ENCODE data around the gene RGR.

The RGR gene

GRCh38 chr10:84224411-84225028 is 20.3 kb upstream of the RGR start:
- no peak overlapping the region for H3K4me3 ChIP-seq (ENCODE audit: low read depth, low read length)
- no peaks in the 10 kb centered on the region for H3K36me3 ChIP-seq (ENCODE audit: control insufficient read depth, insufficient read depth, low read length)
- no peaks in the 10 kb centered on the region for H3K9me3 ChIP-seq (ENCODE audit: control insufficient read depth, insufficient read depth, low read depth, low read length)
- H3K4me1 ChIP-seq (ENCODE audit: control insufficient read depth, insufficient read depth, low read length), result no peaks in the 10 kb centered on the region
- no peak overlapping the region for H3K27ac ChIP-seq (ENCODE audit: low read depth, low read length)
- H3K9ac ChIP-seq (ENCODE audit: low read length), result no peak overlapping the region
- H3K27me3 ChIP-seq (ENCODE audit: control insufficient read depth, insufficient read depth, low read length), result peaks cover 3% of the 10 kb centered on the region; the same call in 1 of the 2 replicates

- H3K9me3 ChIP-seq (ENCODE audit: control insufficient read depth, insufficient read depth, low read depth, low read length), result no peaks in the 10 kb centered on the region
- peaks cover 3% of the 10 kb centered on the region; the same call in 1 of the 2 replicates for H3K27me3 ChIP-seq (ENCODE audit: control insufficient read depth, insufficient read depth, low read length)
- no peaks in the 10 kb centered on the region for H3K4me1 ChIP-seq (ENCODE audit: control insufficient read depth, insufficient read depth, low read length)
- no peak within 1 kb of the TSS for H3K9ac ChIP-seq (ENCODE audit: low read length)
- H3K4me3 ChIP-seq (ENCODE audit: low read depth, low read length), result no peak within 1 kb of the TSS
- no peaks in the 10 kb centered on the region for H3K36me3 ChIP-seq (ENCODE audit: control insufficient read depth, insufficient read depth, low read length)
- no peak within 1 kb of the TSS for H3K27ac ChIP-seq (ENCODE audit: low read depth, low read length)
Observed at GRCh38 chr10:84225427-84226173, 19.3 kb upstream of the RGR start, which contains the start of gene LRIT2. Gene LRIT2, minus strand, starts transcription at chr10:84225544. Its CDS starts 24 bp downstream, at chr10:84225520.

- H3K4me3 ChIP-seq (ENCODE audit: low read depth, low read length), result no peak overlapping the region
- H3K9me3 ChIP-seq (ENCODE audit: control insufficient read depth, insufficient read depth, low read depth, low read length), result no peaks in the 10 kb centered on the region
- H3K27ac ChIP-seq (ENCODE audit: low read depth, low read length), result no peak overlapping the region
- no peaks in the 10 kb centered on the region for H3K36me3 ChIP-seq (ENCODE audit: control insufficient read depth, insufficient read depth, low read length)
- peaks cover 3% of the 10 kb centered on the region; the same call in 1 of the 2 replicates for H3K27me3 ChIP-seq (ENCODE audit: control insufficient read depth, insufficient read depth, low read length)
- H3K4me1 ChIP-seq (ENCODE audit: control insufficient read depth, insufficient read depth, low read length), result no peaks in the 10 kb centered on the region
- H3K9ac ChIP-seq (ENCODE audit: low read length), result no peak overlapping the region
Observed at GRCh38 chr10:84226616-84227015, 18.2 kb upstream of the RGR start.

GRCh38 chr10:84227810-84228209 is 17.0 kb upstream of the RGR start:
- Histone ChIP-seq H3K9ac (ENCODE audit: low read length) (no peak overlapping the region), H3K27me3 (ENCODE audit: control insufficient read depth, insufficient read depth, low read length) (peaks cover 3% of the 10 kb centered on the region; the same call in 1 of the 2 replicates)

GRCh38 chr10:84230359-84230758 is 14.5 kb upstream of the RGR start:
- Histone ChIP-seq H3K4me3 (ENCODE audit: low read depth, low read length) (no peak overlapping the region), H3K27ac (ENCODE audit: low read depth, low read length) (no peak overlapping the region), H3K9me3 (ENCODE audit: control insufficient read depth, insufficient read depth, low read depth, low read length) (no peaks in the 10 kb centered on the region), H3K9ac (ENCODE audit: low read length) (no peak overlapping the region), H3K27me3 (ENCODE audit: control insufficient read depth, insufficient read depth, low read length) (peaks cover 3% of the 10 kb centered on the region; the same call in 1 of the 2 replicates), H3K36me3 (ENCODE audit: control insufficient read depth, insufficient read depth, low read length) (no peaks in the 10 kb centered on the region), H3K4me1 (ENCODE audit: control insufficient read depth, insufficient read depth, low read length) (no peaks in the 10 kb centered on the region)

More at GRCh38 chr10:84227810-84228209, 17.0 kb upstream of the RGR start:
- Histone ChIP-seq H3K9me3 (ENCODE audit: control insufficient read depth, insufficient read depth, low read depth, low read length) (no peaks in the 10 kb centered on the region), H3K27ac (ENCODE audit: low read depth, low read length) (no peak overlapping the region), H3K4me1 (ENCODE audit: control insufficient read depth, insufficient read depth, low read length) (no peaks in the 10 kb centered on the region), H3K36me3 (ENCODE audit: control insufficient read depth, insufficient read depth, low read length) (no peaks in the 10 kb centered on the region), H3K4me3 (ENCODE audit: low read depth, low read length) (no peak overlapping the region)

- H3K9me3 ChIP-seq (ENCODE audit: control insufficient read depth, insufficient read depth, low read depth, low read length), result no peaks in the 10 kb centered on the region
- H3K27ac ChIP-seq (ENCODE audit: low read depth, low read length), result no peak overlapping the region
- H3K9ac ChIP-seq (ENCODE audit: low read length), result no peak overlapping the region
- no peak overlapping the region for H3K4me3 ChIP-seq (ENCODE audit: low read depth, low read length)
- H3K36me3 ChIP-seq (ENCODE audit: control insufficient read depth, insufficient read depth, low read length), result no peaks in the 10 kb centered on the region
- peaks cover 5% of the 10 kb centered on the region; the same call in 1 of the 2 replicates for H3K27me3 ChIP-seq (ENCODE audit: control insufficient read depth, insufficient read depth, low read length)
- no peaks in the 10 kb centered on the region for H3K4me1 ChIP-seq (ENCODE audit: control insufficient read depth, insufficient read depth, low read length)
Observed at GRCh38 chr10:84232376-84232775, 12.5 kb upstream of the RGR start.

- H3K9me3 ChIP-seq (ENCODE audit: control insufficient read depth, insufficient read depth, low read depth, low read length), result no peaks in the 10 kb centered on the region
- no peaks in the 10 kb centered on the region for H3K36me3 ChIP-seq (ENCODE audit: control insufficient read depth, insufficient read depth, low read length)
- H3K4me3 ChIP-seq (ENCODE audit: low read depth, low read length), result no peak overlapping the region
- H3K4me1 ChIP-seq (ENCODE audit: control insufficient read depth, insufficient read depth, low read length), result no peaks in the 10 kb centered on the region
- H3K9ac ChIP-seq (ENCODE audit: low read length), result no peak overlapping the region
- peaks cover 13% of the 10 kb centered on the region for H3K27me3 ChIP-seq (ENCODE audit: control insufficient read depth, insufficient read depth, low read length)
- H3K27ac ChIP-seq (ENCODE audit: low read depth, low read length), result no peak overlapping the region
Observed at GRCh38 chr10:84233940-84234339, 10.9 kb upstream of the RGR start.

- Histone ChIP-seq H3K9ac (ENCODE audit: low read length) (no peak overlapping the region), H3K36me3 (ENCODE audit: control insufficient read depth, insufficient read depth, low read length) (no peaks in the 10 kb centered on the region), H3K4me3 (ENCODE audit: low read depth, low read length) (no peak overlapping the region), H3K9me3 (ENCODE audit: control insufficient read depth, insufficient read depth, low read depth, low read length) (no peaks in the 10 kb centered on the region), H3K27me3 (ENCODE audit: control insufficient read depth, insufficient read depth, low read length) (peaks cover 18% of the 10 kb centered on the region), H3K4me1 (ENCODE audit: control insufficient read depth, insufficient read depth, low read length) (no peaks in the 10 kb centered on the region), H3K27ac (ENCODE audit: low read depth, low read length) (no peak overlapping the region)
Observed at GRCh38 chr10:84234479-84234878, 10.4 kb upstream of the RGR start.

- no peak overlapping the region for H3K4me3 ChIP-seq (ENCODE audit: low read depth, low read length)
- no peak overlapping the region for H3K27ac ChIP-seq (ENCODE audit: low read depth, low read length)
- no peak overlapping the region for H3K9ac ChIP-seq (ENCODE audit: low read length)
- H3K36me3 ChIP-seq (ENCODE audit: control insufficient read depth, insufficient read depth, low read length), result no peaks in the 10 kb centered on the region
- no peaks in the 10 kb centered on the region for H3K4me1 ChIP-seq (ENCODE audit: control insufficient read depth, insufficient read depth, low read length)
- H3K27me3 ChIP-seq (ENCODE audit: control insufficient read depth, insufficient read depth, low read length), result peaks cover 22% of the 10 kb centered on the region
- H3K9me3 ChIP-seq (ENCODE audit: control insufficient read depth, insufficient read depth, low read depth, low read length), result no peaks in the 10 kb centered on the region
Observed at GRCh38 chr10:84235096-84235495, 9.8 kb upstream of the RGR start.

- Histone ChIP-seq H3K36me3 (ENCODE audit: control insufficient read depth, insufficient read depth, low read length) (no peaks in the 10 kb centered on the region), H3K4me1 (ENCODE audit: control insufficient read depth, insufficient read depth, low read length) (no peaks in the 10 kb centered on the region), H3K27me3 (ENCODE audit: control insufficient read depth, insufficient read depth, low read length) (peaks cover 22% of the 10 kb centered on the region), H3K9ac (ENCODE audit: low read length) (no peak overlapping the region), H3K9me3 (ENCODE audit: control insufficient read depth, insufficient read depth, low read depth, low read length) (no peaks in the 10 kb centered on the region), H3K27ac (ENCODE audit: low read depth, low read length) (no peak overlapping the region), H3K4me3 (ENCODE audit: low read depth, low read length) (no peak overlapping the region)
Observed at GRCh38 chr10:84236807-84237198, 8.1 kb upstream of the RGR start.

All from HUES6 (cell line).